T follicular helper cell (primary cell): Measurements from ENCODE around the gene SCGB1C1.
"Not testable (repeated sequence)": the region's sequence is repeated elsewhere in the genome, so short reads cannot be mapped to it uniquely, and the experiment has no call there.

Experiments used
- DNase-seq: peaks from one replicate; pipeline ENCODE4 v3.0.0-alpha.2; 2020; ENCODE audit warnings: low read depth
- total RNA-seq, 2 experiments: gene quantifications; one replicate each; lab custom pipeline; 2026; lab: John Stamatoyannopoulos, UW

SCGB1C1 gene
- total RNA-seq, result 0 reads per million in 2 experiments

GRCh38 chr11:192674-193128 is at the start of gene SCGB1C1:
SCGB1C1 (plus strand) TSS chr11:193078; CDS start chr11:193100, 22 bp downstream.
- not testable (repeated sequence) for DNase-seq

- DNase-seq, result not testable (repeated sequence)
These were observed 12.6 kb upstream of the SCGB1C1 start for GRCh38 chr11:180242-180641.

DNA sequence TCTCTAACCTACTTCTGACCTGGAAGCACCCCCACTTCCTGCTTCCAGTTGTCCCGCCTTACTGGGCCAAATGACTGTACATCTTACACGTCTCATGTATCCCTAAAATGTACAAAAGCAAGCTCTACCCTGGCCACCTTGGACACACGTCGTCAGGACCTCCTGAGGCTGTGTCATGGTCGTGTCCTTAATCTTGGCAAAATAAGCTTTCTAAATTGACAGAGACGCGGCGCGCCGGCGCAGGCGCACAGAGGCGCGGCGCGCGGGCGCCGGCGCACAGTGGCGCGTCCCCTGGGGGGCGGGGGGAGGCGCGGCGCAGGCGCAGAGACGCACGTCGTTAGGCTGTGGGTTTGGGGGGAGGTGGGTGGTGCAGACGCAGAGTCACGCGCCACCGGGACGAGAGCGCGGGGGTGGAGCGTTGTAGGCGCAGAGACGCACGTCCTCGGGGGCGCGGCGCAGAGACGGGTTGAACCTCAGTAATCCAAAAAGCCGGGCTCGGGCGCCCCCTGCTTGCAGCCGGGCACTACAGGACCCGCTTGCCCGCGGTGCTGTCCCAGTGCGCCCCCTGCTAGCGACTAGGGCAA is 3.6 kb upstream of the SCGB1C1 start:
- DNase-seq, result not testable (repeated sequence)

DNA sequence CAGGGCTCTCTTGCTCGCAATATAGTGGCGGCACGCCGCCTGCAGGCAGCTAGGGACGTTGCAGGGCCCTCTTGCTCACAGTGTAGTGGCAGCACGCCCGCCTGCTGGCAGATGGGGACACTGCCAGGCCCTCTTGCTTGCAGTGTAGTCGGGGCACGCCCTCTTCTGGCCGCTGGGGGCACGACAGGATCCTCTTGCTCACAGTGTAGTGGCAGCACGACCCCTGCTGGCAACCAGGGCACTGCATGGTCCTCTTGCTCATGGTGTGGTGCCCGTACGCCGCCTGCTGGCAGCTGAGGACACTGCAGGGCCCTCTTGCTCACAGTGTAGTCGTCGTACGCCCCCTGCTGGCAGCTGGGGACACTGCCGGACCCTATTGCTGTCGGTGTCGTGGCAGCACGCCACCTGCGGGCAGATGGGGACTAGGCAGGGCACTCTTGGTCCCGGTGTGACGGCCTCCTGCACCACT is 3.0 kb upstream of the SCGB1C1 start:
- not testable (repeated sequence) for DNase-seq

DNA sequence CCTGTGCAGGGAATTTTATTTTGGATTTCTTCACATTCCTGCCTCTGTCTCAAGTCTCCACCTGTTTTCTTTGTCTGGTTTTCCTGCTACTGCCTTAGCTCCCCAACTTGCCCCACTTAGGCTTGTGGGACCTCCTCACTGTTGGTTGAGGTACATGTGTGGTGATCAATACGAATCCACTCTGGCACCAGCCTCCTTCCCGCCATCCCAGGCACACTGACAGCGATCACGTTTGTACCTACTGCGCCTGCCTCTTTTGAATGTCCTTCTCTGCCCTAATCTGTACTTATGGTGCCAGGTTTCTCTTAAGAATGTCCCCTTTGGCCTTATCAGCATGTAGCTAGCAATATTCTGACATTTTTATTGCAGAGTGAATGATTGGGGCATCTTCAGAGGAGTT is 2.3 kb upstream of the SCGB1C1 start:
- not testable (repeated sequence) for DNase-seq

DNA sequence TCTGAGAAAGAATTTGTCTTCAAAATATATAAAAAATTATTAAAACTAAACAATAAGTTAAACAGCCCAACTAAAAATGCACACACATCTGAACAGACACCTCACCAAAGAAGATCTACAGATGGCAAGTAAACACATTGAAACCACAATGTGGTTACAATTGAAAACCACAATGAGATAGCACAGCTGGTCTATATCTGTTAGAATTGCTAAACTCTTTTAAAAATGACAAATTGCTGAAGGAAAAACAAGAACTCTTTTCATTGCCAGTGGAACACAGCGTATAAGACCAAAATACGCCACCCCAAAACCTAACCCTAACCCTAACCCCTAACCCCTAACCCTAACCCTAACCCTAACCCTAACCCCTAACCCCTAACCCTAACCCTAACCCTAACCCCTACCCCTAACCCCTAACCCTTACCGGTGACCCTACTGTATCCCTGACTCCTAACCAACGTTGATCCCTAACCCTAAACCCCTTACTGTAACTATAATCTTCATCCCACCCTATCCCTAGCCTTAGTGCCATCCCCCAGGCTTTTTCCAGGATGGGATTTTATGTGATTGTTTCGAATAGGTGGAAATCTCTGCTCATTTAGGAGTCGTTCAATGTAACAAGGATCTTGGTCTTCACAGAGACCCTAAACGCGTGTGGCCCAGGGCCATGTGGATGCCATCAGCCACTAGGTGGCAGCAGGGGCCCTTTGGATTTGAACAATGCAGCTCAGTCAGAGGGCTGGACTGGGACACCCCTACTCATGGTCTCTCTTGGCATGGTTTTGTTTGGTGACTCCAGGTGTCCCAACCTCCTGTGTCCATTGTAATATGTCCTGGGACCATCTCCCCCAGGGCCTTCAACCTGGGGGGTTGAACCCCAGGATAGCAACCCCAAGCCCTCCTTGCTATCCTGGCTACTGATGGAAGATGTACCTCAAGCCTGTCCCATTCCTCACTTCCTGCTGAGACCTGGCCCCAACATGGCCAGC is 1.1 kb upstream of the SCGB1C1 start:
- DNase-seq, result not testable (repeated sequence)

DNA sequence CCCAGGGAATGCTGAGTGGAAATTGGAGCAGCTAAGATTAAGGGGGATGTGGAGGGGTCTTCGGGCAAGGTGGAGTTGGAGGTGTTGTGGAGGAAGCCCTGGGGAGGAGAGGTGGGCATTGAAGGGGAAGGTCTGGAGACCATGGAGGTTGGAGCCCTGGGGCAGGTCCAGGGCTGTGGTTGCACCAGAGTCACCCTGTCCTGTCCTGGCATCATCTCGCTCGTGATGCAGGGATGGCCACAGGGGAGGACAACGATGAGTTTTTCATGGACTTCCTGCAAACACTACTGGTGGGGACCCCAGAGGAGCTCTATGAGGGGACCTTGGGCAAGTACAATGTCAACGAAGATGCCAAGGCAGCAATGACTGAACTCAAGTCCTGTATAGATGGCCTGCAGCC is 603 bp downstream of the SCGB1C1 start:
- DNase-seq, result not testable (repeated sequence)

GRCh38 chr11:196786-197731 is 4.2 kb downstream of the SCGB1C1 start:
- no peak for DNase-seq

DNA sequence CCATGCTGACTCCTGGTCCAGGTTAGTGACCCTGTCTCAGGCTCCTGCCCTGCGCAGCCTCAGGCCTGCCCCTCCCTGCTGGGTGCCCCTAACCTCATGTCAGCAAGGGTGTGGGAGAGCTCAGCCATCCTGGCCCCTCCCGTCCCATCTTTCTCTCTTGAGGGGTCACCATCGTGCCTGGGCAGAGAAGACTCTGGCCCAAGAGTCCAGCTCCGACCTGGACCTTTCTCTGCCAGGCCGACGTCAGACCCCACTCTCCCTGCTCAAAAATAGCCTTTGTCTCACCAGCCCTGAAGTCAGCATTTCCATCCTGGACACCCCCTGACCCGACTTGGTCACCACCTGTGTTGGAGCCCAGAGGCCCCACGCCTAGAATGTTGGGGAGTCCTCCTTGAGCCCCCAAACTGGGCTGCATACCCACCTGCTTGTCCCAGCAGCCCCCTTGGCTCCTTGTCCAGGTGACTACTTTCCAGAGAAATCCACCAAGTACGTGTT is 4.9 kb downstream of the SCGB1C1 start:
- DNase-seq, result no peak

DNA sequence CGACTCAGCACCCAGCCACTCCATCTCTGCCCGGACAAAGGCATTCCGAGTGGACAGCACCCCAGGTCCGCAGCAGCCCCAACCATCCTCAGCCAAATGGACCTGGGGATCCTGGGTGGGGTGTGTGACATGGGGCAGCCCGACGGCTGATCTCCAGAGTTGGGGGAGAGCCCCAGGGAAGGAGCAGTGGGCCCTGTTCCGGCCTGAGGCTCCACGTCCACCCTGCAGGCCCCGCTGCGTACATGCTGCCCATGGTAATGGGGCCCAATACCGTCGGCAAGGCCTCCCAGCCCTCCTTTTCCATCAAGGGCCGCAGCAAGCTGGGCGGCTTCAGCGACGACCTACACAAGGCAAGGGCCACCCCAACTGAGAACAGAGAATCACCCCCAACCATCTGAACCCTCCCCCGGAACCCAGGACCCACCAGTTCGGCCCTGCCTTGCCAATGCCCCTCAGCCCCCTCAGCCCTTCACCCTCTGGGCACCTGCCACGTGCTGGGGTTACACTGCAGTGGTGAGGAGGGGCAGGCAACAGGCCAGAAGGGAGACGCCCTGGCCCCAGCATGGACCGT is 5.4 kb downstream of the SCGB1C1 start:
- no peak for DNase-seq

DNA sequence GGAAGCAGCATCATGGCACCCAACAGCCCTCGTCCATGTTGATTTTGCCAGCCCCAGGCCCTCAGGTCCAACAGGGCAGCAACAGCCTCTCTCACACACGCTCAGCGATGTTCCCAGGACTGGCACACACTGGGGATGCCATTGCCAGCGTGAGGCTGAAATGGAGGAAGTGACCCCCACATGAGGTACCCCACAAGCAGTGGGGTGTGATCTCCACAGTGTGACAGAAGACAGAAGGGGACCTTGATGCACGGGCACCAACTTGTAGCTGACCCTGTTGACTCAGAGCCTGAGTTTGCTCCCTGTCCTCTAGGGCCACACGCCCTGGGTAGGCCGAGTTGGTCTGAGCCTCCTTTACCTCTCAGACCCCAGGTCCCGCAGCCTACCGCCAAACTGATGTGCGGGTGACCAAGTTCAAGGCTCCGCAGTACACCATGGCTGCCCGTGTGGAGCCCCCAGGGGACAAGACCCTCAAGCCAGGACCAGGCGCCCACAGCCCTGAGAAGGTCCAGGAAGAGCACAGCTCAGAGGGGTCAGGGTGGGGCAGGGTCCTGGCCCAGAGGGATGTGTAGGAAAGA is 6.2 kb downstream of the SCGB1C1 start:
- no peak for DNase-seq

GRCh38 chr11:199782-200181 is 6.9 kb downstream of the SCGB1C1 start:
- DNase-seq, result no peak

- no peak for DNase-seq
These were observed 7.5 kb downstream of the SCGB1C1 start for GRCh38 chr11:200224-201003.

DNA sequence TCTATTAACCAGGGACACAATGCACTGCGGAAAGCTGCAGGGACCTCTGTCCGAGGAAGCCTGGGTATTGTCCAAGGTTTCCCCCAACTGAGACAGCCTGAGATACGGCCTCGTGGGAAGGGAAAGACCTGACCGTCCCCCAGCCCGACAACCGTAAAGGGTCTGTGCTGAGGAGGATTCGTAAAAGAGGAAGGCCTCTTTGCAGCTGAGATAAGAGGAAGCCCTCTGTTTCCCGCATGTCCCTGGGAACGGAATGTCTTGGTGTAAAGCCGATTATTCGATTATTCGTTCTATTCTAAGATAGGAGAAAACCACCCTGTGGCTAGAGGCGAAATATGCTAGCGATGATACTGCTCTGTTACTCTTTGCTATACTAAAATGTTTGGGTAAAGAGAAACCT is 9.1 kb downstream of the SCGB1C1 start:
- DNase-seq, result no peak

DNA sequence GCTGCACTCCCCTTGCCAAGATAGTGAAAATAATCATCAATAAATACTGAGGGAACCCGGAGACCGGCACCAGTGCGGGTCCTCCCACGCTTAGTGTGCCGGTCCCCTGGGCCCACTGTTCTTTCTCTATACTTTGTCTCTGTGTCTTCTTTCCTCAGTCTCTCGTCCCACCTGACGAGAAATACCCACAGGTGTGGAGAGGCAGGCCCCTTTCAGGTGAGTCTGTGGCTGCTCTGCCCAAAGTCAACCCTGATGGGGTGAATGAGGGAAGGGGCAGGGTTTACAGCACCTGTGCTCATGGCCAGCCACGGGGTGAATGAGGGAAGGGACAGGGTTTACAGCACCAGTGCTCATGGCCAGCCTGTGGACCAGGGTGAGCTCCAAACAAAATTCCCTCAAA is 9.6 kb downstream of the SCGB1C1 start:
- no peak for DNase-seq

GRCh38 chr11:203056-203944 is 10.4 kb downstream of the SCGB1C1 start:
- no peak for DNase-seq

DNA sequence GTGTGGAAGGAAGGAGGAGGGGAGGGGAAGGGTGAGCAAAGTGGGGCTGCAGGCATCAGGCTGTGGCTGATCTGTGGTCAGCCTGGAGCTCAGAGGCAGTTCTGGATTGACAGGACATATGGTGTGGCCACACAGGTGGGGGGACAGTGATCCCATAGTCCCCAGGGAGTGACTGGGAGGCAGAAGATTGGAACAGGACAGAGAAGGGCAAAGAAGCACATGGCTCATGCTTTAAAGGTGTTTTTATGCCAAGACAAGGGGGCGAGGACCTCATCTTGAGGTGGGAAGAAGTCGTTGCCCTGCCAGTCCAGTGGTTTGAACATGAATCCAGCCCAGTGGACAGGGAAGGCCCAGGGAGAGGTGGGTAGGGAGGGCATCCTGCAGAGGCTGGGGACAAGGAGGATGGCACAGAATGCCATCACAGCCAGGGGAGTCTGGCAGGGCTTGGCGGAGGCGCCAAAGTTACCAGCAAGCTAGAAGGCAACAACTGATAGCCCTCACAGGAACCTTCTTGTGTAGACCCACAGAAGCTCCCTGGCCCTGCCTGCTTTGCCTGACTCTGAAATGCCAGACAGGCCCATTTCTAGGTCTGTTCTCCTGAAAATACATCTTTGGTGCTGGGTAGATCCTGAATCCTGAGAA is 11.2 kb downstream of the SCGB1C1 start:
- DNase-seq, result no peak

DNA sequence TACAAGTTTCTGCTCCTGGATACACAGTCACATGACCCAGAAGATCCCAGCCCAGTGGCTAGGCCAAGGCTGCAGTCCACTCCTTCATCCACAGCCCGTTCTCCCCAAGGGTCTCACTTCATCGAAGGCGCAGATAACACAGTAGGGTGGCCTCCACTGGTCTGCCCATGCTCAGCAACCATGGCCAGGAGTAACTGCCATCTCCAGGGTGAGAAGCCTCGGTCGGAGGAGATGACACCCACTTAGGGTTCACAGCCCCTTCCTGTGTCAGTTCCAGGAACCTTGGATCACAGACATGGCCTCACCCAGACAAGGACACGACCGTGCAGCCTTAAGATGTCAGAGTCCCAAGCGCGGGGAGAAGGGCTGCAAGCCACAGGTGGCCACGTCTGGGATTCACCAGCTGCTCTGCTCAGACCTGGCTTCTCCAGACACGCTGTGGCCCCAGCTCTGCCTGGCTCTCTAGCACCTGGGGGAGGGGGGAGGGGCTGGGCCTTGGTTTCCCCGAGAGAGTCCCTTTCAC is 11.8 kb downstream of the SCGB1C1 start:
- no peak for DNase-seq
